OCI-LY3 (cell line): ENCODE results near the gene MLXIPL.

Experiments
- CTCF ChIP-seq: fragments of 200-600, 300-600 bp; sonication (generic); IDR thresholded peaks from 2 replicates; pipeline ENCODE4 v1.5.1; 2014; ENCODE audit warnings: antibody characterized with exemption, low read length, low read depth
- EZH2phosphoT487 ChIP-seq: fragments of 200-600 bp; shearing (Covaris generic); IDR thresholded peaks from 2 replicates; pipeline ENCODE4 v1.6.1; 2018; ENCODE audit warnings: antibody characterized with exemption, mixed run types, low read depth

DNA sequence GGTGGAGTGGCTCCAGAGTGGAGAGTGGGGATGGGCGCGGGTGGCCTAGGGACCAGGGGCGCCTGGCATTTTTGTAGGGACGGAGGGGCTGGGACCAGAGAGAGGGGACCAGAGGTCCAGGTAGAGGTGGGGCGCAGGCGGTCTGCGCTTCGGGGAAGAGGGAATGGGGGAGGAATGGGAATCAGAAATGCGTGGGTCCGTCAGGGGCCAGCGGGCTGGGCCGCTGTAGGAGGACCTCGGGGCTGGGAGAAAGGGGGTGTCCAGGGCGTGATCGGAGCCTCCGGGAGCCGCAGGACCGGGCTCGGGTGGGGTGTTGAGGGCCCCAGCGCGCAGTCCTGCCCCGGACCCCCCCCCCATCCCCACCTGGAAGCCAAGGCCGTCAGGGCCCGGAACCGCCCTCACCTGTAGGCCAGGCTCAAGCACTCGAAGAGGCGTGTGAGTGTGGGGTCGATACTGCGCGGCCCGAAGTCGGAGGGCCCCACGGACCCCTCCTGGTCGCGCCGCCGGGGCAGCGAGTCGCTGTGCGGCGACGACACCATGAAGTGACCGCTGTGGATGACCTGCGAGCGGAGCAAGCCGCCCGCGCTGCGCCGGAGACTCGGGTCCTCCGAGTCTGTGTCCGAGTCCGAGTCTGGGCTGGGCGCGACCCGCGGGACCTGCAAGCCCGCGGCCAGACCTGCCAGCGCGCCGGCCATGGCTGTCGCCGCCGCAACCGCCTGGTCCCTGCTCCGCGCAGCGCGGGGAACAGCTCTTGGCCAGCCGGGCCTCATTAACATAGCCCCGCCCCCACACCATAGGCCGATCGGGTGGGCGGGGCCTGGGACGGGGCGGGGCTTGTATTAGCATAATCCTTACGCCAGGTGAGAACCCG is at the start of gene MLXIPL:
- no peak for TF ChIP-seq CTCF
- no peak for TF ChIP-seq EZH2phosphoT487
